Effector memory CD4-positive, alpha-beta T cell (primary cell): Measurements from ENCODE around the gene RMDN3.

Experiments
- DNase-seq, 3 donors: peaks; one replicate each; pipeline ENCODE4 v3.0.0-alpha.2; 2020
- H3K27ac ChIP-seq: 2 replicates; pipeline ENCODE4 v1.7.0; 2013; ENCODE audit warnings: mild to moderate bottlenecking, low read length, moderate library complexity; ENCODE audit not compliant: insufficient read depth, poor library complexity, severe bottlenecking
- H3K27me3 ChIP-seq: replicated peaks from 2 replicates; pipeline ENCODE4 v1.7.0; 2013; ENCODE audit warnings: mild to moderate bottlenecking, low read length; ENCODE audit not compliant: insufficient read depth, control insufficient read depth, poor library complexity, severe bottlenecking
- H3K36me3 ChIP-seq: 2 replicates; pipeline ENCODE4 v1.7.0; 2013; ENCODE audit warnings: mild to moderate bottlenecking, low read length, moderate library complexity; ENCODE audit not compliant: control insufficient read depth, insufficient read depth
- H3K4me1 ChIP-seq: 2 replicates; pipeline ENCODE4 v1.7.0; 2013; ENCODE audit warnings: low read length, mild to moderate bottlenecking; ENCODE audit not compliant: control insufficient read depth, insufficient read depth, poor library complexity, severe bottlenecking
- H3K4me3 ChIP-seq: 2 replicates; pipeline ENCODE4 v1.7.0; 2013; ENCODE audit warnings: low read length, low read depth, mild to moderate bottlenecking; ENCODE audit not compliant: insufficient read depth, poor library complexity, severe bottlenecking
- H3K9me3 ChIP-seq: 2 replicates; pipeline ENCODE4 v1.7.0; 2013; ENCODE audit warnings: mild to moderate bottlenecking, low read length, moderate library complexity; ENCODE audit not compliant: control insufficient read depth

Gene RMDN3

GRCh38 chr15:40697916-40698315 lies 57.1 kb downstream of the RMDN3 start:
- DNase-seq, result no peak
- Histone ChIP-seq H3K9me3 (no peaks in the 10 kb centered on the region), H3K4me1 (peaks cover 7% of the 10 kb centered on the region), H3K36me3 (no peaks in the 10 kb centered on the region), H3K27ac (no peak overlapping the region), H3K4me3 (no peak overlapping the region), H3K27me3 (no peaks in the 10 kb centered on the region)

GRCh38 chr15:40696228-40696627 lies 58.8 kb downstream of the RMDN3 start:
- no peak overlapping the region for H3K4me3 ChIP-seq

GRCh38 chr15:40695469-40695890 lies 59.6 kb downstream of the RMDN3 start:
- no peaks in the 10 kb centered on the region for H3K9me3 ChIP-seq
- no peaks in the 10 kb centered on the region for H3K27me3 ChIP-seq
- H3K4me1 ChIP-seq, result peaks cover 7% of the 10 kb centered on the region
- H3K36me3 ChIP-seq, result no peaks in the 10 kb centered on the region
- H3K4me3 ChIP-seq, result peak overlapping the region; percentile 89
- DNase-seq, result no peak
- H3K27ac ChIP-seq, result peak overlapping the region; percentile 94

More at GRCh38 chr15:40696228-40696627, 58.8 kb downstream of the RMDN3 start:
- Histone ChIP-seq H3K36me3 (no peaks in the 10 kb centered on the region), H3K27ac (no peak overlapping the region), H3K27me3 (no peaks in the 10 kb centered on the region), H3K4me1 (peaks cover 7% of the 10 kb centered on the region), H3K9me3 (no peaks in the 10 kb centered on the region)
- DNase-seq, result no peak

- peak; percentile 76 to 87 (median 85) for DNase-seq
- peak within 1 kb of the TSS; percentile 89 for H3K4me3 ChIP-seq
- peak within 1 kb of the TSS; percentile 94 for H3K27ac ChIP-seq
- peaks cover 7% of the 10 kb centered on the region for H3K4me1 ChIP-seq
- no peaks in the 10 kb centered on the region for H3K27me3 ChIP-seq
- no peaks in the 10 kb centered on the region for H3K9me3 ChIP-seq
- H3K36me3 ChIP-seq, result no peaks in the 10 kb centered on the region
These were observed 60.2 kb downstream of the RMDN3 start, which contains the start of gene RAD51 for GRCh38 chr15:40694688-40695468. Gene RAD51 (plus strand): TSS chr15:40695174. CDS start chr15:40698759, 3,585 bp downstream.

- H3K27ac ChIP-seq, result peak overlapping the region; percentile 94
- H3K36me3 ChIP-seq, result no peaks in the 10 kb centered on the region
- no peaks in the 10 kb centered on the region for H3K9me3 ChIP-seq
- H3K4me1 ChIP-seq, result peaks cover 7% of the 10 kb centered on the region
- H3K4me3 ChIP-seq, result peak overlapping the region; percentile 89
- DNase-seq, result no peak
- H3K27me3 ChIP-seq, result no peaks in the 10 kb centered on the region
These were observed 61.0 kb downstream of the RMDN3 start for GRCh38 chr15:40693904-40694687.

- no peak overlapping the region for H3K27ac ChIP-seq
- no peaks in the 10 kb centered on the region for H3K9me3 ChIP-seq
- H3K4me3 ChIP-seq, result no peak overlapping the region
- H3K4me1 ChIP-seq, result peaks cover 7% of the 10 kb centered on the region
- no peaks in the 10 kb centered on the region for H3K27me3 ChIP-seq
- H3K36me3 ChIP-seq, result no peaks in the 10 kb centered on the region
- no peak for DNase-seq
These were observed 63.3 kb downstream of the RMDN3 start for GRCh38 chr15:40691737-40692136.

- Histone ChIP-seq H3K36me3 (no peaks in the 10 kb centered on the region), H3K4me3 (no peak overlapping the region), H3K27ac (no peak overlapping the region), H3K4me1 (peaks cover 6% of the 10 kb centered on the region), H3K9me3 (no peaks in the 10 kb centered on the region), H3K27me3 (no peaks in the 10 kb centered on the region)
- DNase-seq, result no peak
These were observed 65.9 kb downstream of the RMDN3 start for GRCh38 chr15:40688932-40689799.
